H9 (cell line): ENCODE data around the gene SLC8B1. TPM values are rescaled to one million over a fixed set of nuclear protein-coding genes. Genes with fewer than 3 reads are reported as not detected.

Experiments used
- DNase-seq: peaks from one replicate; pipeline ENCODE4 v3.0.0-alpha.2; 2017
- H2AFZ ChIP-seq: one replicate; pipeline ENCODE4 v1.6.1; 2013; ENCODE audit warnings: mild to moderate bottlenecking, low read length, control low read depth, moderate library complexity
- H2AK5ac ChIP-seq: 2 replicates; pipeline ENCODE4 v1.6.1; 2013; ENCODE audit warnings: low read length, control low read depth, mixed read lengths; ENCODE audit not compliant: insufficient read length
- H2BK120ac ChIP-seq: one replicate; pipeline ENCODE4 v1.6.1; 2013; ENCODE audit warnings: low read depth, mild to moderate bottlenecking, low read length, control low read depth, inconsistent platforms; ENCODE audit not compliant: poor library complexity, severe bottlenecking
- H2BK12ac ChIP-seq: 2 replicates; pipeline ENCODE4 v1.6.1; 2013; ENCODE audit warnings: low read length, control low read depth, mixed read lengths, low read depth; ENCODE audit not compliant: insufficient read length
- H2BK15ac ChIP-seq: 2 replicates; pipeline ENCODE4 v1.6.1; 2013; ENCODE audit warnings: low read depth, low read length, control low read depth
- H2BK20ac ChIP-seq: one replicate; pipeline ENCODE4 v1.6.1; 2013; ENCODE audit warnings: low read depth, mild to moderate bottlenecking, low read length, control low read depth, inconsistent platforms; ENCODE audit not compliant: poor library complexity, severe bottlenecking
- H2BK5ac ChIP-seq: 2 replicates; pipeline ENCODE4 v1.6.1; 2013; ENCODE audit warnings: low read length, control low read depth, mixed read lengths; ENCODE audit not compliant: insufficient read length
- H3K14ac ChIP-seq: 2 replicates; pipeline ENCODE4 v1.6.1; 2013; ENCODE audit warnings: low read length, control low read depth; ENCODE audit not compliant: insufficient read depth
- H3K18ac ChIP-seq: 2 replicates; pipeline ENCODE4 v1.6.1; 2013; ENCODE audit warnings: low read depth, mild to moderate bottlenecking, mixed read lengths, low read length, control low read depth; ENCODE audit not compliant: insufficient read length
- H3K23ac ChIP-seq: 2 replicates; pipeline ENCODE4 v1.6.1; 2013; ENCODE audit warnings: low read length, control low read depth, mixed read lengths, low read depth; ENCODE audit not compliant: insufficient read length
- H3K23me2 ChIP-seq: 2 replicates; pipeline ENCODE4 v1.6.1; 2013; ENCODE audit warnings: low read depth, mild to moderate bottlenecking, mixed read lengths, low read length, control low read depth; ENCODE audit not compliant: insufficient read length, poor library complexity, severe bottlenecking
- H3K27ac ChIP-seq: 2 replicates; pipeline ENCODE4 v1.5.1; 2013; ENCODE audit warnings: low read length, control low read depth, mixed read lengths, low read depth; ENCODE audit not compliant: insufficient read length
- H3K27me3 ChIP-seq: 2 replicates; pipeline ENCODE4 v1.6.1; 2013; ENCODE audit warnings: low read length, control low read depth, inconsistent platforms; ENCODE audit not compliant: insufficient read depth
- H3K4ac ChIP-seq: 2 replicates; pipeline ENCODE4 v1.6.1; 2013; ENCODE audit warnings: low read depth, mild to moderate bottlenecking, control low read depth, inconsistent platforms, low read length, moderate library complexity
- H3K4me1 ChIP-seq: 2 replicates; pipeline ENCODE4 v1.6.1; 2013; ENCODE audit warnings: low read length, control low read depth, inconsistent platforms; ENCODE audit not compliant: insufficient read depth
- H3K4me2 ChIP-seq: 2 replicates; pipeline ENCODE4 v1.6.1; 2013; ENCODE audit warnings: low read length, control low read depth, mixed read lengths; ENCODE audit not compliant: insufficient read length, insufficient read depth
- H3K56ac ChIP-seq: 2 replicates; pipeline ENCODE4 v1.6.1; 2013; ENCODE audit warnings: low read depth, mild to moderate bottlenecking, mixed read lengths, low read length, control low read depth; ENCODE audit not compliant: insufficient read length
- H3K79me1 ChIP-seq: 2 replicates; pipeline ENCODE4 v1.6.1; 2013; ENCODE audit warnings: low read depth, mild to moderate bottlenecking, moderate library complexity, low read length, control low read depth, inconsistent platforms; ENCODE audit not compliant: insufficient read depth, poor library complexity, severe bottlenecking
- H3K79me2 ChIP-seq: 2 replicates; pipeline ENCODE4 v1.6.1; 2013; ENCODE audit warnings: low read length, control low read depth, inconsistent platforms; ENCODE audit not compliant: insufficient read depth
- H3K9ac ChIP-seq: 2 replicates; pipeline ENCODE4 v1.6.1; 2013; ENCODE audit warnings: low read length, control low read depth, mixed read lengths; ENCODE audit not compliant: insufficient read length; ENCODE audit errors: extremely low read depth
- H3K9me3 ChIP-seq: one replicate; pipeline ENCODE4 v1.6.1; 2013; ENCODE audit warnings: low read depth, low read length, inconsistent platforms; ENCODE audit not compliant: control insufficient read depth
- H3T11ph ChIP-seq: one replicate; pipeline ENCODE4 v1.6.1; 2013; ENCODE audit warnings: mild to moderate bottlenecking, low read length, control low read depth, inconsistent platforms
- H4K20me1 ChIP-seq: one replicate; pipeline ENCODE4 v1.6.1; 2013; ENCODE audit not compliant: control insufficient read depth, insufficient read length, insufficient read depth
- H4K5ac ChIP-seq: 2 replicates; pipeline ENCODE4 v1.6.1; 2013; ENCODE audit warnings: low read depth, mild to moderate bottlenecking, mixed read lengths, low read length, control low read depth; ENCODE audit not compliant: insufficient read length
- H4K8ac ChIP-seq: replicated peaks from 2 replicates; pipeline ENCODE4 v1.6.1; 2013; ENCODE audit warnings: low read length, control low read depth, mixed read lengths, low read depth; ENCODE audit not compliant: insufficient read length
- H4K91ac ChIP-seq: 2 replicates; pipeline ENCODE4 v1.6.1; 2013; ENCODE audit warnings: low read depth, mild to moderate bottlenecking, moderate library complexity, mixed read lengths, low read length, control low read depth; ENCODE audit not compliant: insufficient read length
- H3K27ac Mint-ChIP-seq, 3 experiments: 2 replicates in 2 of 3; 3 replicates in 1 of 3; pipeline ENCODE4 v1.8.0; 2020 to 2021; ENCODE audit warnings: mixed read lengths in 3 of 3, mild to moderate bottlenecking in 1 of 3, moderate library complexity in 1 of 3
- H3K27me3 Mint-ChIP-seq: 2 replicates; pipeline ENCODE4 v1.8.0; 2021; ENCODE audit warnings: low read depth, mild to moderate bottlenecking, moderate library complexity, mixed read lengths
- H3K36me3 Mint-ChIP-seq, 3 experiments: 2 replicates in 2 of 3; 3 replicates in 1 of 3; pipeline ENCODE4 v1.8.0; 2020 to 2021; ENCODE audit warnings: low read depth in 3 of 3, mixed read lengths in 3 of 3; ENCODE audit not compliant: insufficient read depth in 1 of 3
- H3K4me1 Mint-ChIP-seq, 2 experiments: 2 replicates each; pipeline ENCODE4 v1.8.0; 2020; ENCODE audit warnings: mixed read lengths in 2 of 2
- H3K4me3 Mint-ChIP-seq, 2 experiments: 2 replicates in 1 of 2; 3 replicates in 1 of 2; pipeline ENCODE4 v1.8.0; 2020 to 2021; ENCODE audit warnings: mild to moderate bottlenecking in 2 of 2, mixed read lengths in 2 of 2, moderate library complexity in 1 of 2
- H3K9me3 Mint-ChIP-seq, 2 experiments: 2 replicates in 1 of 2; 3 replicates in 1 of 2; pipeline ENCODE4 v1.8.0; 2020; ENCODE audit warnings: mild to moderate bottlenecking in 2 of 2, mixed read lengths in 2 of 2, moderate library complexity in 1 of 2
- WGBS: extraction: QIAGEN DNeasy Blood & Tissue Kit; methylation state at CpG from one replicate; pipeline ENCODE4 v1.1.7; 2013; ENCODE audit warnings: missing lambda C conversion rate, low lambda C conversion rate, mixed read lengths; ENCODE audit not compliant: insufficient read length; ENCODE audit errors: extremely low coverage; 5-methylcytosine and 5-hydroxymethylcytosine counted together
- total RNA-seq: library from RNA; stranded (reverse); gene quantifications from 2 replicates; pipeline ENCODE4 v1.2.1, GENCODE V29; 2021
- TF ChIP-seq, protein P1 (sequence below): fragments of 200-600 bp; sonication (generic); conservative IDR thresholded peaks from 3 replicates; pipeline ENCODE4 v1.8.0; 2021; ENCODE audit warnings: antibody characterized with exemption, mild to moderate bottlenecking

Gene SLC8B1
- total RNA-seq, 1 experiment from 2014 or later, result 10.4 TPM

DNA sequence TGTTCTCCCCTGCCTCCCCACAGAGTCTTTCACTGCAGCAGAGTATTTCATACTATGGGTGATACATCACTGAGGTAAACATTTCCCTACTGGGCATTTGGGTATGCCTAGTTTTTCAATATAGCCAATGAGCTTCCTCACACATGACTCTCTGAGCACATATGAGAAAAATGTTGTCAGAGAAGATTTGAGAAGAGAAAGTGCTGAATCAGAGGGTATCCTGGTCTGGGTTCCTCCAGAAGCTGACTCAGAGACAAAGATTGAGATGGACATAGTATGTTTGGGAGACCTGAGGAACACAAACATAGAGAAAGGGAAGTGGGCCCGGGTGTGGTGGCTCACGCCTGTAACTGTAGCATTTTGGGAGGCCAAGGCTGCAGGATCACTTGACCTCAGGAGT, 12.6 kb downstream of the SLC8B1 start:
- no peaks in the 10 kb centered on the region for H3K4me1 ChIP-seq
- no peak overlapping the region for H2BK20ac ChIP-seq
- H3K4me2 ChIP-seq, result no peak overlapping the region
- peaks cover 7 to 15% of the 10 kb centered on the region in 2 experiments; a peak in 3 of 4 replicates for H3K4me1 Mint-ChIP-seq
- no peak overlapping the region for H2BK120ac ChIP-seq
- H3K36me3 Mint-ChIP-seq, result peaks cover 18 to 35% (median 22%) of the 10 kb centered on the region in 3 experiments
- no peaks in the 10 kb centered on the region for H3K27me3 Mint-ChIP-seq
- no peaks in the 10 kb centered on the region for H3K79me1 ChIP-seq
- H4K91ac ChIP-seq, result no peak overlapping the region
- no peaks in the 10 kb centered on the region for H3K79me2 ChIP-seq
- no peak overlapping the region for H2BK15ac ChIP-seq
- no peaks in the 10 kb centered on the region for H3K9me3 ChIP-seq
- no peaks in the 10 kb centered on the region for H4K20me1 ChIP-seq
- H4K8ac ChIP-seq, result no peak overlapping the region
- H2AFZ ChIP-seq, result no peak overlapping the region
- H2BK12ac ChIP-seq, result no peak overlapping the region
- no peak overlapping the region for H3T11ph ChIP-seq
- no peak overlapping the region for H3K9ac ChIP-seq
- no peak overlapping the region for H3K14ac ChIP-seq
- no peaks in the 10 kb centered on the region for H3K23me2 ChIP-seq
- H3K18ac ChIP-seq, result no peak overlapping the region
- H3K27ac ChIP-seq, result no peak overlapping the region
- TF ChIP-seq, protein P1, sequence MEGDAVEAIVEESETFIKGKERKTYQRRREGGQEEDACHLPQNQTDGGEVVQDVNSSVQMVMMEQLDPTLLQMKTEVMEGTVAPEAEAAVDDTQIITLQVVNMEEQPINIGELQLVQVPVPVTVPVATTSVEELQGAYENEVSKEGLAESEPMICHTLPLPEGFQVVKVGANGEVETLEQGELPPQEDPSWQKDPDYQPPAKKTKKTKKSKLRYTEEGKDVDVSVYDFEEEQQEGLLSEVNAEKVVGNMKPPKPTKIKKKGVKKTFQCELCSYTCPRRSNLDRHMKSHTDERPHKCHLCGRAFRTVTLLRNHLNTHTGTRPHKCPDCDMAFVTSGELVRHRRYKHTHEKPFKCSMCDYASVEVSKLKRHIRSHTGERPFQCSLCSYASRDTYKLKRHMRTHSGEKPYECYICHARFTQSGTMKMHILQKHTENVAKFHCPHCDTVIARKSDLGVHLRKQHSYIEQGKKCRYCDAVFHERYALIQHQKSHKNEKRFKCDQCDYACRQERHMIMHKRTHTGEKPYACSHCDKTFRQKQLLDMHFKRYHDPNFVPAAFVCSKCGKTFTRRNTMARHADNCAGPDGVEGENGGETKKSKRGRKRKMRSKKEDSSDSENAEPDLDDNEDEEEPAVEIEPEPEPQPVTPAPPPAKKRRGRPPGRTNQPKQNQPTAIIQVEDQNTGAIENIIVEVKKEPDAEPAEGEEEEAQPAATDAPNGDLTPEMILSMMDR, result no peak
- H2AK5ac ChIP-seq, result no peak overlapping the region
- H2BK5ac ChIP-seq, result no peak overlapping the region
- no peak overlapping the region for H3K4me3 Mint-ChIP-seq
- H3K27ac Mint-ChIP-seq, result no peak overlapping the region; a peak in 1 of 7 replicates
- no peak overlapping the region for H3K4ac ChIP-seq
- no peaks in the 10 kb centered on the region for H3K27me3 ChIP-seq
- no peak overlapping the region for H3K23ac ChIP-seq
- DNase-seq, result no peak
- no CpG with 5 or more reads among the region's 2 CpGs for WGBS
- H3K9me3 Mint-ChIP-seq, result peaks cover 0 to 3% of the 10 kb centered on the region in 2 experiments; a peak in 3 of 5 replicates
- H4K5ac ChIP-seq, result no peak overlapping the region
- no peak overlapping the region for H3K56ac ChIP-seq
